ENCODE results near the gene ABCF3. TPM values are rescaled to one million over a fixed set of nuclear protein-coding genes. Genes with fewer than 3 reads are reported as not detected.

The ABCF3 gene
- total RNA-seq, 6 experiments from 2014 or later = 33.7 to 40.6 (median 38.5) TPM

DNA sequence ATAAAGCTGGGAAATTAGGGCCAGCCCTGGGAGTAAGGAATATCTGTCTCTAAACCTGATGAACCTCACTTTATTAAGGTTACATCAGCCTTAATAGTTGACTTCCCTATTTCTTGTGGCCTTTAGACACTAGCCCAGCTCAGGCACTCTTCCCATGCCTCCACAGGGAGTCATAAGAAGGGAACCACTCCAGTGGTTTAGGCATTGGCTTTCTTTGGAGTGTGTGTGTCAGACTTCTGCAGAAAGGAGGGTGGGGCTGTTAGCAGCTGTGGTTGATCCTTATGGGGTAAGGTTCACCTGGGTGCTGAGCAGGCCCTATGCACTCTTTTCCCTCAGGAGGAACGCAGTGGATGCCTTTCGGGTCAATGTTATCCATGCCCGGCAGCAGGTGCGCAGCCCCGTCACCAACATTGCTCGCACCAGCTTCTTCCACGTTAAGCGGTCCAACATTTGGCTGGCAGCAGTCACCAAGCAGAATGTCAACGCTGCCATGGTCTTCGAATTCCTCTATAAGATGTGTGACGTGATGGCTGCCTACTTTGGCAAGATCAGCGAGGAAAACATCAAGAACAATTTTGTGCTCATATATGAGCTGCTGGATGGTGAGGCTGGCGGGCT lies 7.4 kb upstream of the ABCF3 start:
- no peak for ATAC-seq
- WGBS (ENCODE audit: insufficient coverage, low coverage, low lambda C conversion rate, missing lambda C conversion rate) = 92% methylated on average over 8 of the region's 13 CpGs
- H3K4me1 ChIP-seq = peaks cover 0 to 12% (median 2%) of the 10 kb centered on the region in 4 donors
- H3K4me3 ChIP-seq = no peak overlapping the region
- TF ChIP-seq, protein P1, sequence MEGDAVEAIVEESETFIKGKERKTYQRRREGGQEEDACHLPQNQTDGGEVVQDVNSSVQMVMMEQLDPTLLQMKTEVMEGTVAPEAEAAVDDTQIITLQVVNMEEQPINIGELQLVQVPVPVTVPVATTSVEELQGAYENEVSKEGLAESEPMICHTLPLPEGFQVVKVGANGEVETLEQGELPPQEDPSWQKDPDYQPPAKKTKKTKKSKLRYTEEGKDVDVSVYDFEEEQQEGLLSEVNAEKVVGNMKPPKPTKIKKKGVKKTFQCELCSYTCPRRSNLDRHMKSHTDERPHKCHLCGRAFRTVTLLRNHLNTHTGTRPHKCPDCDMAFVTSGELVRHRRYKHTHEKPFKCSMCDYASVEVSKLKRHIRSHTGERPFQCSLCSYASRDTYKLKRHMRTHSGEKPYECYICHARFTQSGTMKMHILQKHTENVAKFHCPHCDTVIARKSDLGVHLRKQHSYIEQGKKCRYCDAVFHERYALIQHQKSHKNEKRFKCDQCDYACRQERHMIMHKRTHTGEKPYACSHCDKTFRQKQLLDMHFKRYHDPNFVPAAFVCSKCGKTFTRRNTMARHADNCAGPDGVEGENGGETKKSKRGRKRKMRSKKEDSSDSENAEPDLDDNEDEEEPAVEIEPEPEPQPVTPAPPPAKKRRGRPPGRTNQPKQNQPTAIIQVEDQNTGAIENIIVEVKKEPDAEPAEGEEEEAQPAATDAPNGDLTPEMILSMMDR (IDR thresholded peaks at IDR 0.05) = no peak
- no peak for TF ChIP-seq POLR2A (IDR thresholded peaks at IDR 0.05)
- intact Hi-C loops (cut with DNase I) = no loop called here
- H3K27ac ChIP-seq = no peak overlapping the region
- peaks cover 16 to 67% (median 37%) of the 10 kb centered on the region in 4 donors for H3K36me3 ChIP-seq
- H3K9me3 ChIP-seq = no peaks in the 10 kb centered on the region
- no peak for DNase-seq
- H3K27me3 ChIP-seq = no peaks in the 10 kb centered on the region

DNA sequence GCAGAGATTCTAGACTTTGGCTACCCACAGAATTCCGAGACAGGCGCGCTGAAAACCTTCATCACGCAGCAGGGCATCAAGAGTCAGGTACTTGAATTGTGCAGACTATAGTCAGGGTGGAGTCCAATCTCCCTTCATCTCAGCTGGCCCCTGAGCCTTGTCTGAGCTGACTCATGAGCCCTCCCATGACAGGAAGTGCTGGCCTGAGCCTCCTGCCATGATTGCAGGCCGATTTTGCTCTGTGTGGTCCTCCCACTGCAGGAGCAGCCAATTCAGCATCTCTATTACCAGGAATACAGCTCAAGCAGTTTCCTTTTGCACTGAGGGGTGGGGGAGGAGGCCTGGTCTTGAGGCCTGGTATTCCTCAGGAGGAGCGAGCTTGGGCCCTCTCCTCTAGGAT lies 5.8 kb upstream of the ABCF3 start:
- no peaks in the 10 kb centered on the region for H3K9me3 ChIP-seq
- WGBS (ENCODE audit: insufficient coverage, low coverage, low lambda C conversion rate, missing lambda C conversion rate) = 92% methylated on average over 5 of the region's 6 CpGs

DNA sequence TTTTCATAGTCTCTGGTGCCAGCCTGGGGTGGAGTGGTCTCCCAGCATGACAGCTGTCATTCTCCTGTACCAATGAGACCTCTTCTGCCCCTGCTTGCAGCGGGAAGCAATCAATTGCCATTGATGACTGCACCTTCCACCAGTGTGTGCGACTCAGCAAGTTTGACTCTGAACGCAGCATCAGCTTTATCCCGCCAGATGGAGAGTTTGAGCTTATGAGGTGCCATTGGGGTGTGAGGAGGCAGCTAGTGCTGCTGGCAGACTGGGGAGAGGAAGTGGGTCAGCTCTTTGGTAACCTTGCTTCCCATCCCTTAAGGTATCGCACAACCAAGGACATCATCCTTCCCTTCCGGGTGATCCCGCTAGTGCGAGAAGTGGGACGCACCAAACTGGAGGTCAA lies 4.4 kb upstream of the ABCF3 start:
- intact Hi-C loops (cut with DNase I) = no loop called here
- DNase-seq = no peak
- no peak overlapping the region for H3K4me3 ChIP-seq
- no peak for TF ChIP-seq POLR2A (IDR thresholded peaks at IDR 0.05)
- TF ChIP-seq, protein P1 (IDR thresholded peaks at IDR 0.05) = no peak
- 100% methylated on average over 1 of the region's 9 CpGs for WGBS (ENCODE audit: insufficient coverage, low coverage, low lambda C conversion rate, missing lambda C conversion rate)
- H3K36me3 ChIP-seq = peaks cover 19 to 73% (median 42%) of the 10 kb centered on the region in 4 donors
- ATAC-seq = no peak
- H3K27ac ChIP-seq = no peak overlapping the region
- no peaks in the 10 kb centered on the region for H3K27me3 ChIP-seq
- H3K9me3 ChIP-seq = no peaks in the 10 kb centered on the region
- peaks cover 0 to 12% (median 0%) of the 10 kb centered on the region in 4 donors for H3K4me1 ChIP-seq

More for the DNA sequence above, 5.8 kb upstream of the ABCF3 start:
- Histone ChIP-seq H3K36me3 (peaks cover 19 to 73% (median 42%) of the 10 kb centered on the region in 4 donors), H3K4me3 (no peak overlapping the region), H3K4me1 (peaks cover 0 to 16% (median 0%) of the 10 kb centered on the region in 4 donors), H3K27me3 (no peaks in the 10 kb centered on the region), H3K27ac (no peak overlapping the region)
- TF ChIP-seq, protein P1 (IDR thresholded peaks at IDR 0.05) = no peak
- no peak for TF ChIP-seq POLR2A (IDR thresholded peaks at IDR 0.05)
- ATAC-seq (no peak), DNase-seq (no peak)
- intact Hi-C loops (cut with DNase I) = no loop called here

DNA sequence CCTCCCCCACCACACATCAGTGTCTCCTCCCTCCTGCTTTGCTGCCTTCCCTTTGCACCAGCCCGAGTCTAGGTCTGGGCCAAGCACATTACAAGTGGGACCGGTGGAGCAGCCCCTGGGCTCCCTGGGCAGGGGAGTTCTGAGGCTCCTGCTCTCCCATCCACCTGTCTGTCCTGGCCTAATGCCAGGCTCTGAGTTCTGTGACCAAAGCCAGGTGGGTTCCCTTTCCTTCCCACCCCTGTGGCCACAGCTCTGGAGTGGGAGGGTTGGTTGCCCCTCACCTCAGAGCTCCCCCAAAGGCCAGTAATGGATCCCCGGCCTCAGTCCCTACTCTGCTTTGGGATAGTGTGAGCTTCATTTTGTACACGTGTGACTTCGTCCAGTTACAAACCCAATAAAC lies 2.3 kb upstream of the ABCF3 start:
- Histone ChIP-seq H3K9me3 (no peaks in the 10 kb centered on the region), H3K27me3 (no peaks in the 10 kb centered on the region), H3K4me3 (no peak overlapping the region), H3K4me1 (peaks cover 0 to 15% (median 0%) of the 10 kb centered on the region in 4 donors), H3K36me3 (peaks cover 19 to 64% (median 40%) of the 10 kb centered on the region in 4 donors), H3K27ac (no peak overlapping the region)
- ATAC-seq (no peak), DNase-seq (no peak)
- WGBS (ENCODE audit: insufficient coverage, low coverage, low lambda C conversion rate, missing lambda C conversion rate) = no CpG with 5 or more reads among the region's 5 CpGs
- intact Hi-C loops (cut with DNase I) = no loop called here
- TF ChIP-seq POLR2A (IDR thresholded peaks at IDR 0.05) = no peak
- TF ChIP-seq, protein P1 (IDR thresholded peaks at IDR 0.05) = no peak

Data from right lobe of liver (tissue), 6 donors.